Neural progenitor cell (in vitro differentiated cells): ENCODE measurements around the gene CCL16.

Experiments
- CTCF ChIP-seq: fragments of 200-600 bp; sonication (generic); IDR thresholded peaks from 2 replicates; pipeline ENCODE4 v1.5.1; 2017; ENCODE audit warnings: antibody characterized with exemption, mild to moderate bottlenecking
- EZH2 ChIP-seq: fragments of 200-600 bp; sonication (generic); IDR thresholded peaks from 2 replicates; pipeline ENCODE4 v1.6.1; 2017; ENCODE audit warnings: antibody characterized with exemption, mild to moderate bottlenecking, moderate library complexity

GRCh38 chr17:36001110-36001771, 19.9 kb upstream of the CCL16 start, which contains the start of gene CCL15:
- no peak for TF ChIP-seq CTCF
- TF ChIP-seq EZH2, result no peak
